GM21723 (cell line): Measurements from ENCODE around the gene ENTPD1.
"Not testable (repeated sequence)": the region's sequence is repeated elsewhere in the genome, so short reads cannot be mapped to it uniquely, and the experiment has no call there.

Experiments
- ATAC-seq: cut with Tn5 transposase; IDR thresholded peaks from one replicate; pipeline ENCODE4 v1.9.1; 2021; ENCODE audit warnings: mild to moderate bottlenecking, moderate library complexity; ENCODE audit not compliant: unreplicated experiment

The ENTPD1 gene

DNA sequence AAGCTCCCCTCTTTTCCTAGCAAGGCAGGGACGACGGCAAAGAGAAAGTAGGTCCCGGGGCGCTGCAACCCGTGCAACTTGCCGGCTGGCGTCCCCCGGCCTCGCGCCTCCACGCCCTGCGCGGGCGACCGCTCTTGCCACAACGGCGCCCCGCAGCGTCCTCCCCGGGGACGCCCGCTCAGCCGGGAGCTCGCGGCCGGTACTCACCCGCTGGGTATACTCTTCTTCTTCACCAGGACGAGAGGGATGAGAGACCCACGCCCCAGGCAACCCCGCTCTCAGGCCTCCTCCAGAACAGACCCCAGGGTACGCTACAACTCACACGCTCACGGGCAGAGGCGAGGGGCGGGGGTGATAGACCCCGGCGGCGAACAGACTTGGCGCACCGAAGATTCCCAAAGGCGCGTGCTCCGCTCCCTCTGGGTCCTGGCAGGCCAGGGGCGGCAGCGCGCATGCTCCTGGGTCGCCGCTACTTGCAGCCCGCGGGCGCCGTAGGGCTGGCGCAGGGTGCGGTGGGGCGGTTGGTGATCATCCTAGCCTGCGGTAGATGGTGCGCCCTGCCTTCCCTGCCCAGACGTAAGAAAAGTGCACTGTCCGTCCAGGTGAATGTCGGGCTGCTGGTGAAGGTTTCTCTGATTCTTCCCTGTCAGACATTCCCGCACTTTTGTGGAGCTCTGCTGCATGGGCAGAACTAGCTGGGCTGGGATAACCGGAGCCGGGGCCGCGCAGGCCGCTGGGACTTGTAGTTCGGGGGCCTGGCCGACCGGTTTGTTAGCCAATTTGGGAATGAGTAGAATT lies 151.7 kb downstream of the ENTPD1 start, which contains the start of gene CC2D2B:
Gene CC2D2B, plus strand, starts transcription at position 520 of the 798 bp plus-strand sequence. CDS start 3,349 bp downstream, outside the sequence.
- peak; percentile 90 for ATAC-seq

DNA sequence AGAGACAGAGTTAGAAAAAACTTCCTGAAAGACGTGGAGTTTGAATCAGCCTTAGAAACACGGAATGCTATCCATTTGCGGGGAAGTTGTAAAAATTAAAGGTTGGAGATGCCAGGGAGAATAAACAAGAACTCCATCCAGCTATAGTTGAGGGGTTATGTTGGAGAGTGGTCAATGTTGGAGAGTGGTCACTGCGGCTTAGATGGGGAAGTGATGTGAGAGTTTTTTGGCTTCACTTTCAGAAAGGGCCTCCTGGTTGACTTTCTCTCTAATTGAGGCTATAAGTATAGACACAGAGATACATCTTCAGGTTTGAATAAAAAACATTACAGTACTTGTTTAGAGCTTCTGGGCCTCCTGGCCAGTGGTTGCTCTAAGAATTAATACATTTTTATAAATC lies 152.5 kb downstream of the ENTPD1 start:
- no peak for ATAC-seq

DNA sequence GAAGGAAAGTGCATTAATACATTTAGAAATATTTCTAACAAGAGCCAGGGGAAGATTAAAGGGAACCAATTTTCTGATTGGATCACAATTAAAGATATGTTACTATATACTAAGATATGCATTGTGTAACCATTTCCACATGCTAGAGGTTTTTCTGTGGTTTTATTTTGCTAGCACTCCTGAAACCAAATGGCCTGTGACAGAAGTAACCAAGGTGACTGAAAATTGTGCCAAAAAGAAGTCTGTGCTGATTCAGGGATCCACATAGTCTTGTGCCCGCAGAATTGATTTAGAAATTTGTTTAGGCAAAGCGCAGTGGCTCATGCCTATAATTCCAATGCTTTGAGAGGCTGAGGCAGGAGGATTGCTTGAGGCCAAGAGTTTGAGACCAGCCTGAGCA lies 153.6 kb downstream of the ENTPD1 start:
- no peak for ATAC-seq

DNA sequence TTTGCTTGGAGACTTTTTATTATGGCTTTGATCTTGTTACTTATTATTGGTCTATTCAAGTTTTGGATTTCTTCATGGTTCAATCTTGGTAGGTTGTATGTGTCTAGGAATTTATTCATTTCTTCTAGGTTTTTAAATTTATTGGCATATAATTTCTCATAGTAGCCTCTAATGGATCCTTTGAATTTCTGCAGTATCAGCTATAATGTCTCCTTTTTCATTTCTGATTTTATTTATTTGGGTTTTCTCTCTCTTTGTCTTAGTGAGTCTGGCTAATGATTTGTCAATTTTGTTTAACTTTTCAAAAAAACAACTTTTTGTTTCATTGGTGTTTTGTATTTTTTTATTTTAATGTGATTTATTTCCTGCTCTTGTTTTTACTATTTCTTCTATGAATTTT lies 160.1 kb downstream of the ENTPD1 start:
- ATAC-seq, result not testable (repeated sequence)
